Fibroblast of gingiva (primary cell): Measurements from ENCODE around the gene NHLH1.
"Not testable (repeated sequence)": the region's sequence is repeated elsewhere in the genome, so short reads cannot be mapped to it uniquely, and the experiment has no call there.

Source experiments
- DNase-seq: peaks from one replicate; pipeline ENCODE4 v3.0.0-alpha.2; 2011; ENCODE audit warnings: low read depth

The NHLH1 gene

GRCh38 chr1:160384812-160385211 is 17.9 kb downstream of the NHLH1 start:
- DNase-seq = not testable (repeated sequence)

GRCh38 chr1:160388406-160388805 is 21.5 kb downstream of the NHLH1 start:
- not testable (repeated sequence) for DNase-seq

GRCh38 chr1:160394673-160395072 is 27.8 kb downstream of the NHLH1 start:
- DNase-seq = no peak

- DNase-seq = no peak
These were observed 30.8 kb downstream of the NHLH1 start for GRCh38 chr1:160397651-160398050.

- no peak for DNase-seq
These were observed 32.0 kb downstream of the NHLH1 start for GRCh38 chr1:160398823-160399222.

- DNase-seq = no peak
These were observed 32.8 kb downstream of the NHLH1 start for GRCh38 chr1:160399544-160400222.

GRCh38 chr1:160400223-160400645 is 33.4 kb downstream of the NHLH1 start, which contains the start of gene VANGL2:
Gene VANGL2 (plus strand): TSS chr1:160400564. CDS start chr1:160415838, 15,274 bp downstream.
- DNase-seq = no peak

- no peak for DNase-seq
These were observed 34.0 kb downstream of the NHLH1 start for GRCh38 chr1:160400646-160401486.

GRCh38 chr1:160401487-160401805 is 34.6 kb downstream of the NHLH1 start:
- no peak for DNase-seq

- DNase-seq = no peak
These were observed 35.3 kb downstream of the NHLH1 start for GRCh38 chr1:160402001-160402795.

GRCh38 chr1:160403244-160403643 is 36.4 kb downstream of the NHLH1 start:
- no peak for DNase-seq

GRCh38 chr1:160404094-160404493 is 37.2 kb downstream of the NHLH1 start:
- DNase-seq = no peak

- no peak for DNase-seq
These were observed 38.5 kb downstream of the NHLH1 start for GRCh38 chr1:160405331-160405877.

- DNase-seq = no peak
These were observed 39.5 kb downstream of the NHLH1 start for GRCh38 chr1:160406131-160406968.

- DNase-seq = no peak
These were observed 41.2 kb downstream of the NHLH1 start for GRCh38 chr1:160407839-160408801.

- DNase-seq = no peak
These were observed 42.0 kb downstream of the NHLH1 start for GRCh38 chr1:160408864-160409263.

- DNase-seq = no peak
These were observed 42.6 kb downstream of the NHLH1 start for GRCh38 chr1:160409486-160409885.

- no peak for DNase-seq
These were observed 43.6 kb downstream of the NHLH1 start for GRCh38 chr1:160410406-160411005.

GRCh38 chr1:160411271-160412027 is 44.6 kb downstream of the NHLH1 start:
- no peak for DNase-seq
